SK-N-MC (cell line): ENCODE measurements around the gene TERT.

ENCODE experiments used
- EZH2 ChIP-seq: fragments of 200-600 bp; sonication (generic); IDR thresholded peaks from one replicate; pipeline ENCODE4 v1.6.1; 2017; ENCODE audit warnings: antibody characterized with exemption
- FOXP2 ChIP-seq: optimal IDR thresholded peaks from 2 replicates; pipeline ENCODE3; 2011; ENCODE audit warnings: mild to moderate bottlenecking, moderate library complexity; ENCODE audit not compliant: insufficient read depth; ENCODE audit errors: extremely low read length, control extremely low read depth
- POLR2AphosphoS5 ChIP-seq: IDR thresholded peaks from 2 replicates; pipeline ENCODE4 v1.6.1; 2012; ENCODE audit warnings: mild to moderate bottlenecking, low read depth, low read length, borderline replicate concordance

DNA sequence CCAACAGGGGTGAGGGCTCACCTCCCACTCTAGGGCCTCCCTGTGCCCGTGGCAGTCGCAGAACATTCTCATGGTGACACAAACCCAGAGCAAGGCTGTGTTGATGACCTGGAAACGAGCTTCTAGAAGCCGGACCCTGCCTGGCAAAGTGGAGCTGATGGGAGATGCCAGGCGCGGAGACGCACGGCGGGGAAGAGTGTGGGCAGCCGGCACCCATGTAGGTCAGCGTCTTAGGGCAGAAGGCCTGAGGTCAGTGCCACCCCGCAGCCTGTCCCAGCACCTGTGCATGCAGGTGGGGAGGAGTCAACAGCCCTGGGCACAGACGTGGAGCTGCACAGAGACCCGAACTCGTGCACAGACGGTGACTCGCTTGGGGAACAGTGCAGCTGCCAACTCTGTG is 64.3 kb downstream of the TERT start:
- TF ChIP-seq EZH2, result no peak
- TF ChIP-seq POLR2AphosphoS5, result no peak
- TF ChIP-seq FOXP2, result no peak
